Activated CD4-positive, alpha-beta T cell treated with anti-CD3 and anti-CD28 coated beads for 24 hours (primary cell): ENCODE results near the gene CLIP4.

Experiments
- DNase-seq, 2 donors: peaks; one replicate each; pipeline ENCODE4 v3.0.0-alpha.2; 2020; ENCODE audit warnings: low read depth in 2 of 2

CLIP4 gene

DNA sequence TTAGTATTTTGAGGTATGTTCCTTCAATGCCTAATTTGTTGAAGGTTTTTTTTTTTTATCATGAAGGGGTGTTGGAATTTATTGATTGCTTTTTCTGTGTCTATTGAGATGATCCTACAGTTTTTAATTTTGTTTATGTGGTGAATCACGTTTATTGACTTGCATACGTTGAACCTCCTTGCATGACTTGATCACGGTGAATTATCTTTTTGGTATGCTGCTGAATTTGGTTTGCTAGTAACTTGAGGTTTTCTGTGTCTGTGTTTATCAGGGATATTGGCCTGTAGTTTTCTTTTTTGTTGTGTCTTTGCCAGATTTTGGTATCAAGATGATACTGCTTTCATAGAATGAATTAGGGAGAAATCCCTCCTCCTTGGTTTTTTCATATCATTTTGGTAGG, 23.9 kb downstream of the CLIP4 start:
- no peak for DNase-seq

GRCh38 chr2:29139731-29140130, 24.5 kb downstream of the CLIP4 start:
- DNase-seq = no peak

DNA sequence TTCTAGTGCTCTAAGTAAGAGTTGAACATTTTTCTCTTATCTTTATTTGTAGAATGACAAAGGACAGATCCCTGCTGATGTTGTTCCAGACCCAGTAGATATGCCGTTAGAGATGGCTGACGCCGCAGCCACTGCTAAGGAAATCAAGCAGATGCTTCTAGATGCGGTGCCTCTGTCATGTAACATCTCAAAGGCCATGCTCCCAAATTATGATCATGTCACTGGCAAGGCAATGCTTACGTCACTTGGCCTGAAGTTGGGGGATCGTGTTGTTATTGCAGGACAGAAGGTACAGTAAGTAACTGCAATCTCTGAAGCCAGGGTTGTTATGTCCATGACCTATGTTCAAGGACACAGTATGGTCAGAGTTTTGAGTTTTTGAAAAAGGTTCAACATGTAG, 28.4 kb downstream of the CLIP4 start:
- DNase-seq = no peak

DNA sequence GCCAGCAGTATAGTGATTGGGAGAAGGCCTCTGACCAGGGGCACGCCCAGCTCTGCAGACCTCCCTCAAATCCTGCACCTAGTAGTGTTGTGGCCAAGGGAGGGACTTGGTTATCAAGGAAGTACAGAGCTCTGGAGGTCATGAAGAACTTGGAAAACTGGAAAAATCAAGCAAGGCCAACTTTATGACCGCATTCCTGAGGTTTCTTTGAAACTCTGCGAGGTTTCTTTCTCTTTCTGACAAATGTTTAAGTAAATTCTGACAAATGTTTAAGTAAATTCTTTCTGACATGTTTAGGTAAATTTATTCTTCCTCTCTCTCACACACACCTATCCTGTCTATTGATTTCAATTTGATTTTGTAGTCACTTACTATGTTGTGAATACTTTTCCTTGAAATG, 31.0 kb downstream of the CLIP4 start:
- no peak for DNase-seq

- no peak for DNase-seq
Measured at GRCh38 chr2:29147963-29148362, 32.7 kb downstream of the CLIP4 start.

DNA sequence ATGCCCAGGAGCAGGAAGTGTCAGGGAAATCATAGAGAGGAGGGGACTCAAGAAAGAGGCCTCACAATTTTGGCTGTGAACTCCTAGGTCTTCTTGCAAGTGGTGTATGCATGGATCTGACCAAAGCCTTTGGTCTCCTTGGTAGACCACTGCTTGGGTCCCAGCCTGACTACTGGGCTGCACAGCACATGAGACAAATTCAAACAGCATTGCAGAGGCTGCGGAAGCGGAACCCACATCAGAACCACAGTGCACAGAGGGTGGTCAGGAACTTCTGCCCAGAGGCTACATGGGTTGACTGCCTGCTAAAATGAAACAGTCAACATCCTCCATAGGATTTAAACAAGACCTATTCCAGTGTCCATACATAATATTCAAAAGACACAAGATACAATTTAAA, 39.4 kb downstream of the CLIP4 start:
- no peak for DNase-seq

- no peak for DNase-seq
Measured at GRCh38 chr2:29155578-29155977, 40.4 kb downstream of the CLIP4 start.

DNA sequence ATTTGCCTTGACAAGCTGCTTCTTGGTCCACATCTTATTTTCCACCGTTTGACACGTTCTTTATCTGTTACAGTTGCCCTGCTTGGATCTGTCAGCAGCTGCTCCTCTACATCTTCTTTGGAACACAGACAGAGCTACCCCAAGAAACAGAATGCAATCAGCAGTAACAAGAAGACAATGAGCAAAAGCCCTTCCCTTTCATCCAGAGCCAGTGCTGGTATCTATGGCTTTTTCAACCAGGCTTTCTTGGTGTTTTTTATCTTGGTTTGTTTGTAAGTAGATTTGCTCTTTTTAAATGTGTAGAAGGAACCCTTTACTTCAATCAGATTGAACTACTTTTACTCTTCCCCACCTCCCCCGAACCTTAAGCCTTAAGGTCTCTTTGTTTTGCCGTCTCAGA, 41.9 kb downstream of the CLIP4 start:
- no peak for DNase-seq

DNA sequence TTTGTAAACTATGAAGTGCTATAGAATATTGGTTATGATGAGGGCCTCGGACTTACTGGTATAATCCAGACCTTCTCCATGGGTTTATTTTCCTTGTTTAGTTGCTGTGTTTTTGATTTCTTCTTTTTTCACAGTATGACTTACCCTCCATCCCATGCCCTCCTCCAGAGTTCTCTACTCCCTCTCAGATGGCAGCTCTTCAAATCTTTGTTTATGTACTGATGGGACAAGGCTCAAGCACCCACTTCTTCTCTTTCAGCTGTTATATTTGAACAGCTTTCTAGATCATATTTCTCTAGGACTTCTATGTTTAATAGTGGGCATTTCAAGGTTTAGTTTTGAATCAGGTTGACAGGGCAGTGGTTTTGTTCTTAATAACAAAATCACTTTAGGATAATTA, 43.9 kb downstream of the CLIP4 start:
- DNase-seq = no peak

DNA sequence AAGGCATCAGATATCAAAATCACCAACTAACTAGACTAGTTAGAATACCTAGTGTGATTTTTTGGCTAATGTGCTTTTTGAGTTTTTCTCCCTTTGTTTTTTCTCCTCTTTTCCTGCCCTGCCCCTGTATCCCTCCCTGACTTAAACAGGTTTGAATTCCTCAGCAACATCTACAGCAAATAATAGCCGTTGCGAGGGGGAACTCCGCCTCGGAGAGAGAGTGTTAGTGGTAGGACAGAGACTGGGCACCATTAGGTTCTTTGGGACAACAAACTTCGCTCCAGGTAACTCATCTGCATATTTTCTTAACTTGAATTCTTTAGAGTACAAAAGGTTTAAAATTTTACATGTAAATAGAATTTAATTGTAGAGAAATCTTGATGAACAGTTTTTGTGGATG, 45.0 kb downstream of the CLIP4 start:
- no peak for DNase-seq

GRCh38 chr2:29162204-29162928, 47.2 kb downstream of the CLIP4 start:
- no peak for DNase-seq

GRCh38 chr2:29164091-29164846, 49.1 kb downstream of the CLIP4 start:
- no peak for DNase-seq

GRCh38 chr2:29165362-29166241, 50.4 kb downstream of the CLIP4 start:
- DNase-seq = no peak

DNA sequence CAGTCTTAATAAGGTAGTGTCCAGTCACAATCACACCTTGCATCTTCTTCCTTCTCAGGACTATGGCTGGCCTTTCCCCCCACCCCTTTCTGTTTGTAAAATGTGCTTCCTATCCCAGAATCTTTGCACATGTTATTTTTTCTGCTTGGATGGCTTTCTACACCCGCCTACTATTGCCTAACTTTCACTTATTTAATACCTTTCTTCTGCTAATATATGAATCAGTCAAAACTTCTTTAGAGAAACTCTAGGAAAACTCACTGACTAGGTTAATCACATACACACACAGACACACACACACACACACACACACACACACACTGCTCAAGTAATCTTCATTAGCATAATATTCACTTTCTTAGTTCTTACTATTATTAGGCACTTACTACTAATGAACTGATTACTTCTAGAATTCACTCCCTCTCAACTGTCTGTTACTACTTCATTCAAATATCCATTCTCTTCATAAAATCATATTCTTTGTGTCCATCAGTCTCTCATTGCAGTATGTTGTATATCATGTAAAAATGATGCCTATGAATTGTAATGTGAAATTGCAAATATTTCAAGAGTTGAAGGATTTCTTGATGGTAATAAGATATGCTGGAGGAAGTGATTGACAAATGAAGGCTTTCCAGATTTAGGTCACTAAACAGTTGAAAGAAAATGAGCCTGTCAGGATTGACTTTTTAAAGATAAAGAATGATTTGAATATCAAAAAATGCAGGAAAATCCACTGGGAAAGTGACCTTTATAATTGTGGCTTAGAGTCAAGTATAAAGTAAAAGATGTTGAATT, 51.2 kb downstream of the CLIP4 start:
- no peak for DNase-seq

- no peak for DNase-seq
Measured at GRCh38 chr2:29174937-29175336, 59.7 kb downstream of the CLIP4 start.

DNA sequence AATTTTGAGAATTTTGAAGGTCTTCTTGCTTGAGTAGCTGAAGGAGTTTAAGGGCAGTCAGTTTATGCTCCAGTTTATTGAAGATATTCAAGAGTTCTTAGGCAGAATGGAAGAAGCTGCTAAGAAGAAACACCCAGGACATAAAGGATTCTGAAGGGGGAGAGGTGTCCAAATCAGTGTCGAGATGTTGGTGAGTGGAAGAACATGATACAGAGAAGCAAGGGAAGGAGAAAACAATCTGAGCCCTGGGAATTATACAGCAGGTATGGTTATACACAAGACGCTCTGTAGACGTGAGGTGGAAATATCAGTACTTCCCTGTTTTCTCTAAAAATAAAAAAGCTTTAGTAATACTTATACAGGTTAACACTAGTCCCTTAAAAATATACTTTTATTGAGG, 60.1 kb downstream of the CLIP4 start:
- no peak for DNase-seq

DNA sequence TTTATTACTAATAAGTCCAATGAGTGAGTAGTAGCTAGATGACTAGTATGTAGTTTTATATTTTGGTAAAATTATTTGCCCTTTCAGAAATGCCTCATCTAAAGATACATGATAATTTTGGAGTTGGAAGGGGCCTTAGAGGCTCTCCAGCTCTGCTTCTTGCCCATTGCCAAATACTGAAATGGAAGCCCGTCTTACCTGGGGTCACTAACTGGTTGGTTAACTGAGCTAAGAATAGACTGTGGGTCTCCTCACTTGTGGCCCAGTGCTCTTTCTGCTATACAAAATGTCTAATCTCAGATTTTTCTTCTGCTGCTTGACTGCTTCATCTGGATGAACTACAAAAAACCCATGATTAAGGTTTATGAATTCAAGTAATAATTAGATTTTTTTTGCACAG, 67.1 kb downstream of the CLIP4 start:
- DNase-seq = no peak

DNA sequence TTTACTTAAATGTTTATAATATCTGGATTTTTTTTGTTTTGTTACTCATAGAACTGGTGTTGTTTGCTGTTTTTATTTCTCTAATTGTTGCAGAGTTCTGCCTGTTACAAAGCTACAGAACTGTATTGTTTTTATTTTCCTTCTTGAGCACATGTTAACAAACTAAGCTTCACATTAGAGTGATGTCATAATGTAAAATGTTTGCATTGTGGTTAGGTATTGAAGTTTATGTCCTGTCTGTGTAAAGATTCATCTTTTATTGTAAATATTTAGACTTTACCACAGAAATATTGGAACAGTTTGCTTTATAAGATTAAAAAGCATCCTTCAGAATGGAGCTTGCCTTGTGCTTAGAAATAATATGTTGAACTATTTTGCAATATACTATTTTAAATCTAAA, 67.7 kb downstream of the CLIP4 start:
- DNase-seq = no peak

GRCh38 chr2:29184531-29184930, 69.3 kb downstream of the CLIP4 start:
- no peak for DNase-seq

- DNase-seq = no peak
Measured at GRCh38 chr2:29186817-29187216, 71.6 kb downstream of the CLIP4 start.

DNA sequence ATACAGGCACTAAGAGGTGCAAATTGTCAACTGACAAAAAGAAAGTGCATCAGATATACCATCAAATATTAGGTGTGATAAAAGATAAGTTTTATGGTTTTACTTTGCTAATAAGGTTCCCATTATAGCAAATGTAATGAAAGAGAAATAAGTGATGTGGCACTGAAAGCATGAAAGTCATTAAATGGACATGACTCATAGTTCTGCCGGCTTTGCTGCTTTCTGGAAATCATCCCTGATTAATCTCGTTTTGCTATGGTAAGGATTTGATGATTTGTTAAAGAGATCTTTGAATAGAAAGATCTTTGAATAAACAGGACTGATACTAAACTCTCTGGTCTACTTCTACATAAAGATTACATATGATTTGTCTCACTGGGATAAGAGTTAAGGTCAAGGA, 72.7 kb downstream of the CLIP4 start:
- DNase-seq = no peak

DNA sequence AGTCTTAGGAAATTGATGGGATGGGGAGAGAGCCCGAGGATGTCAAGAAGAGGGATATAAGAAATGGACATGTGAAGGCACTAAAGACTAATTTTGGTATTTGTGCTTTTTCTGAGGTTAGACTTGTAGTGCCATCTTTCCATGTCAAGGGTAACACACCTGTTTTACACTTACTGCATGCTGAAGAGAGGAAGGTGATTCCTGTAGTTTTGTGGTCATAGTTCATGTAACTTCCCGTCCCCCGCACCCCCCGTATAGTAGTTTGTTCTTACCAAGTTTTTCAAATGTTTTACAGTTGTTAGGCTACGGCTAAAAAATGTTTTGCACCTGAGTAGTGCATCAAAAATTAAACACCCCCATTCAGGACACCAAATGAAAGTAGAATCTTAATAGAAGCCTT, 73.8 kb downstream of the CLIP4 start:
- no peak for DNase-seq
